HEK293 (cell line): ENCODE data around the gene FRMPD4.

Experiments used
- CTCF ChIP-seq: fragments of 450-650 bp; formaldehyde crosslinking; IDR thresholded peaks from 2 replicates; pipeline ENCODE4 v1.5.1; 2016; ENCODE audit warnings: missing biosample characterization, missing genetic modification characterization
- ZBTB21 ChIP-seq: fragments of 450-650 bp; formaldehyde crosslinking; IDR thresholded peaks from 2 replicates; pipeline ENCODE4 v1.5.1; 2017; ENCODE audit warnings: missing biosample characterization, missing genetic modification characterization
- ZNF138 ChIP-seq: fragments of 450-650 bp; formaldehyde crosslinking; IDR thresholded peaks from 2 replicates; pipeline ENCODE4 v1.5.1; 2016; ENCODE audit warnings: missing biosample characterization, missing genetic modification characterization, borderline replicate concordance
- ZNF433 ChIP-seq: fragments of 450-650 bp; formaldehyde crosslinking; IDR thresholded peaks from 2 replicates; pipeline ENCODE4 v1.5.1; 2016; ENCODE audit warnings: missing biosample characterization, missing genetic modification characterization, low read depth
- ZNF501 ChIP-seq: fragments of 450-650 bp; formaldehyde crosslinking; IDR thresholded peaks from 2 replicates; pipeline ENCODE4 v1.5.1; 2016; ENCODE audit warnings: missing biosample characterization, missing genetic modification characterization
- ZNF777 ChIP-seq: fragments of 450-650 bp; formaldehyde crosslinking; IDR thresholded peaks from 2 replicates; pipeline ENCODE4 v1.5.1; 2017; ENCODE audit warnings: missing biosample characterization, missing genetic modification characterization, borderline replicate concordance
- ZNF792 ChIP-seq: fragments of 450-650 bp; formaldehyde crosslinking; IDR thresholded peaks from 2 replicates; pipeline ENCODE4 v1.5.1; 2016; ENCODE audit warnings: missing biosample characterization, missing genetic modification characterization

GRCh38 chrX:12423346-12423745, 285.1 kb downstream of the FRMPD4 start:
- no peak for TF ChIP-seq ZNF792 (tag by site-specific recombination)
- no peak for TF ChIP-seq ZNF777 (tag by site-specific recombination)
- no peak for TF ChIP-seq CTCF (tag by site-specific recombination)
- TF ChIP-seq ZNF138 (tag by site-specific recombination), result no peak
- TF ChIP-seq ZBTB21 (tag by site-specific recombination), result no peak
- no peak for TF ChIP-seq ZNF501 (tag by site-specific recombination)
- TF ChIP-seq ZNF433 (tag by site-specific recombination), result no peak
